ENCODE results near the gene LTO1.

LTO1 gene, protein sequence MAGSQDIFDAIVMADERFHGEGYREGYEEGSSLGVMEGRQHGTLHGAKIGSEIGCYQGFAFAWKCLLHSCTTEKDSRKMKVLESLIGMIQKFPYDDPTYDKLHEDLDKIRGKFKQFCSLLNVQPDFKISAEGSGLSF

DNA sequence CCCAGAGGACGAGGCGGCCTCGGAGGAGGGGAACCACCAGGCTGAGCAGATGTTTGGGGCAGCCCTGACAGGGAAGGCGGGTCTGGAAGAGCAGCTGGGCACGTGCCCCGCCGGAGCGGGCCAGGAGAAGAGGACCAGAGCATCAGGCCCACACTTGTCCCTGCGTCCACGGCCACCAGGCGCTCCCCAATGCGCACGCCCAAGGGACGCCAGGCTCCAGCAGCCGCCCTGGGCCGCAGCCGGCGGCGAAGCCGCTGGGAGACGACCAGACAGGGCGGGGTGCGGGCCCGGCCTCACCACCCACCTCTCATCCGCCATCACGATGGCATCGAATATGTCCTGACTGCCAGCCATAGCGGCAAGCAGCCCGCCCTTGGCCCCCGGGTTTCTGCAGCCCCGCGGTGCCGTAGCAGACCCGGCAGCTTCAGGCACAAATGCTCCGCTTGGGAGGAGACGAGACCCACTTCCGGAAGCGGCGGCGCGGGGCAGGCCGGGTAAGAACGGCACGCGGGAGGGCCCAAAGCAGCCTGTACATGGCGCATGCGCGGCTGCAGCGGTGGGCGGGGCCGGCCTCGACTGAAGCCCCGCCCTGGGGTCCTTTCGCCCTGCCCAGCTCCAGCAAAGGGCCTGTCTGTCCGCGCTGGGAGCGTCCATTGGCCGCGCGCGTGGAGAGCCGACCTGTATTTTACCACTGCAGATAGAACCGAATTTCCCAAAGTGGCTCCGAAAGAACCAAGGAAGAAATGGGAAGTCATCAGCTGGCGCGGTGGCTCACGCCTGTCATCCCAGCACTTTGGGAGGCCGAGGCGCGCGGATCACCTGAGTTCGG lies at the start of gene LTO1:
TSS of gene LTO1 (minus strand) at position 468 of the 829 bp plus-strand sequence. CDS start at position 354, 114 bp downstream.
- no peaks in the 10 kb centered on the region for H3K27me3 ChIP-seq (ENCODE audit: low read depth, low read length)
- peak within 1 kb of the TSS; percentile 96 to 100 for H3K4me3 ChIP-seq (ENCODE audit: low read depth in 1 of 2, low read length in 2 of 2)
- peaks cover 9 to 31% of the 10 kb centered on the region in 2 donors for H3K36me3 ChIP-seq (ENCODE audit: control insufficient read depth in 1 of 2, insufficient read depth in 2 of 2, low read length in 2 of 2)
- peaks cover 10 to 28% of the 10 kb centered on the region in 2 donors for H3K4me1 ChIP-seq (ENCODE audit: control insufficient read depth in 1 of 2, insufficient read depth in 2 of 2, low read length in 2 of 2)
- H3K9me3 ChIP-seq (ENCODE audit: control insufficient read depth in 1 of 2, low read length in 2 of 2), result no peaks in the 10 kb centered on the region
- H3K27ac ChIP-seq (ENCODE audit: low read length), result peak within 1 kb of the TSS; percentile 80

DNA sequence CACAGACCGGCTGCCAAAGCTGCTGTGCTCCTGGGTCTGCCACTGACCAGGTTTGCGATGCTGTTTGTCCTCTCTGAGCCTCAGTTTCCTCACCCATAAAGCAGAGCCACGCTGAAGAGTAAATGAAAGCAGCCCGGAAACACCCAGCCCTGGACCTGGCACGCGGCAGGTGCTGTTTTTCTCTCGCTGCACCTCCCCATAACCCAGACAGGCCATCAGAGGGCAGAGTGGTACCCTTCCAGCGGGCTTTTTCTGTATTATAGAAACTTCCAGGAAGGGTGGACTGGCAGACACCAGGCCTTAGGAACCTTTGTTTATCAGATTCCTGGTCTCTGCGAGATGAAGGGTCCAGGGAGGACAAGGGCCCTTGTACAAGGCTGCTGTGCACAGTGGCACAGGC lies 46.6 kb upstream of the LTO1 start:
- Histone ChIP-seq H3K4me1 (ENCODE audit: control insufficient read depth in 1 of 2, insufficient read depth in 2 of 2, low read length in 2 of 2) (no peaks in the 10 kb centered on the region), H3K9me3 (ENCODE audit: control insufficient read depth in 1 of 2, low read length in 2 of 2) (no peaks in the 10 kb centered on the region), H3K27ac (ENCODE audit: low read length) (no peak overlapping the region), H3K4me3 (ENCODE audit: low read depth in 1 of 2, low read length in 2 of 2) (no peak overlapping the region), H3K36me3 (ENCODE audit: control insufficient read depth in 1 of 2, insufficient read depth in 2 of 2, low read length in 2 of 2) (no peaks in the 10 kb centered on the region), H3K27me3 (ENCODE audit: low read depth, low read length) (peaks cover 20% of the 10 kb centered on the region)

DNA sequence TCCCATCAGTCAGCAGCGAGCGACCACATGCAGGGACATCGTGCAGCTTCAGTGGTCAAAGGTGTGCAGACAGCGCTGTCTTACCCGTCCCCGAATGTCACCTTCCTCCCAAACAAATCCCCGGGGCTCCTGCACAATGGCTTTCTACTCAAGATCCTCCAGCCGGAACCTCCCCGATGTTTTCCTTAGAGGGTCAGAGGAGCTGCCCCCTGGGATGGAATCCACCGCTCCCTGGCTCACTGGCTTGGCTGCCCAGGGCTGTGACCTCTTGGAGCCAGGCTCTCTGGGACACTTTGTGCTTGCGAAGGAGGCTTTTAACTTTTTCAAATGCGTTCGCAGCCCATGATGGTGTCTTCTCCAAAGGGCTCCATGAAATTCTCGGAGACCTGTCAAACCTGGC lies 46.0 kb upstream of the LTO1 start:
- Histone ChIP-seq H3K4me1 (ENCODE audit: control insufficient read depth in 1 of 2, insufficient read depth in 2 of 2, low read length in 2 of 2) (no peaks in the 10 kb centered on the region), H3K36me3 (ENCODE audit: control insufficient read depth in 1 of 2, insufficient read depth in 2 of 2, low read length in 2 of 2) (no peaks in the 10 kb centered on the region), H3K27me3 (ENCODE audit: low read depth, low read length) (peaks cover 20% of the 10 kb centered on the region), H3K27ac (ENCODE audit: low read length) (no peak overlapping the region), H3K9me3 (ENCODE audit: control insufficient read depth in 1 of 2, low read length in 2 of 2) (no peaks in the 10 kb centered on the region), H3K4me3 (ENCODE audit: low read depth in 1 of 2, low read length in 2 of 2) (no peak overlapping the region)

DNA sequence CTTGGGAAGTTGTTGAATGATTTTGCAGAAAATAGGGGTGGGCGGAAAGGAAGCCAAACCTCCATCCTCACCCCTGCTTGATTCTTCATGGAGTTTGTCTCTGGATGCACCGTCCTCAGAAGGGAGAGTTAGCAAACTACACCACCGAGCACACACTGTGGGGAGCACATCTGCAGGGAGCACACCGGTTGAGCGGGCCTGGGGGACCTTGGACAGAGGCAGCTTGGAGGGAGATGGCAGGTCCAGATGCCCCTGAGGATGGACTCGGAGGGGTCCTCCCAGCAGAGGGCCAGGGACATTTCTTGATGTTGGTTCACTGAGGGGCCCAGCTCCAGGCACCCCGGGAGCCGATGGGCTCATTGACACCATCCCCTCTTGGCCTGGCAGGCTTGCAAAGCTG lies 43.8 kb upstream of the LTO1 start:
- Histone ChIP-seq H3K4me3 (ENCODE audit: low read depth in 1 of 2, low read length in 2 of 2) (no peak overlapping the region), H3K27ac (ENCODE audit: low read length) (no peak overlapping the region), H3K4me1 (ENCODE audit: control insufficient read depth in 1 of 2, insufficient read depth in 2 of 2, low read length in 2 of 2) (no peaks in the 10 kb centered on the region), H3K9me3 (ENCODE audit: control insufficient read depth in 1 of 2, low read length in 2 of 2) (no peaks in the 10 kb centered on the region), H3K36me3 (ENCODE audit: control insufficient read depth in 1 of 2, insufficient read depth in 2 of 2, low read length in 2 of 2) (no peaks in the 10 kb centered on the region), H3K27me3 (ENCODE audit: low read depth, low read length) (peaks cover 20% of the 10 kb centered on the region)

DNA sequence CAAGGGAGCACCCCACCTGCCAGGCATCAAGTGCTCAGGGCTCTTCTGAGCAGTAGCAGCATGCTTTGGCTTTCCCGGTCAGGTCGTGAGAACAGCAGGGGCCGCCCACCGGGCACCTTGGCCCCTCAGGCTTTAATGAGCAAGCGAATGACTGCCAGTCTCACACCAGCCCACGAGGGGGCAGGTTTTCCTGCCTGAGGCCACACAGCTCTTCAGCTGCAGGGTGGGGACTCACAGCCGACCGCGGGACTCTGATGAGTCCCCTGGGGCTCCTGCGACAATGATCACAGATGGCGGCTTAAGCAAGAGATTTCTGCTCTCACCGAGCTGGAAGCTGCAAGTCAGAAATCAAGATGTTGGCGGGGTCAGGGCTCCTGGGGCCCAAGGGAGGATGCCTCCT lies 43.0 kb upstream of the LTO1 start:
- no peak overlapping the region for H3K4me3 ChIP-seq (ENCODE audit: low read depth in 1 of 2, low read length in 2 of 2)
- H3K27ac ChIP-seq (ENCODE audit: low read length), result no peak overlapping the region
- H3K4me1 ChIP-seq (ENCODE audit: control insufficient read depth in 1 of 2, insufficient read depth in 2 of 2, low read length in 2 of 2), result no peaks in the 10 kb centered on the region
- H3K9me3 ChIP-seq (ENCODE audit: control insufficient read depth in 1 of 2, low read length in 2 of 2), result no peaks in the 10 kb centered on the region
- peaks cover 20% of the 10 kb centered on the region for H3K27me3 ChIP-seq (ENCODE audit: low read depth, low read length)
- H3K36me3 ChIP-seq (ENCODE audit: control insufficient read depth in 1 of 2, insufficient read depth in 2 of 2, low read length in 2 of 2), result no peaks in the 10 kb centered on the region

DNA sequence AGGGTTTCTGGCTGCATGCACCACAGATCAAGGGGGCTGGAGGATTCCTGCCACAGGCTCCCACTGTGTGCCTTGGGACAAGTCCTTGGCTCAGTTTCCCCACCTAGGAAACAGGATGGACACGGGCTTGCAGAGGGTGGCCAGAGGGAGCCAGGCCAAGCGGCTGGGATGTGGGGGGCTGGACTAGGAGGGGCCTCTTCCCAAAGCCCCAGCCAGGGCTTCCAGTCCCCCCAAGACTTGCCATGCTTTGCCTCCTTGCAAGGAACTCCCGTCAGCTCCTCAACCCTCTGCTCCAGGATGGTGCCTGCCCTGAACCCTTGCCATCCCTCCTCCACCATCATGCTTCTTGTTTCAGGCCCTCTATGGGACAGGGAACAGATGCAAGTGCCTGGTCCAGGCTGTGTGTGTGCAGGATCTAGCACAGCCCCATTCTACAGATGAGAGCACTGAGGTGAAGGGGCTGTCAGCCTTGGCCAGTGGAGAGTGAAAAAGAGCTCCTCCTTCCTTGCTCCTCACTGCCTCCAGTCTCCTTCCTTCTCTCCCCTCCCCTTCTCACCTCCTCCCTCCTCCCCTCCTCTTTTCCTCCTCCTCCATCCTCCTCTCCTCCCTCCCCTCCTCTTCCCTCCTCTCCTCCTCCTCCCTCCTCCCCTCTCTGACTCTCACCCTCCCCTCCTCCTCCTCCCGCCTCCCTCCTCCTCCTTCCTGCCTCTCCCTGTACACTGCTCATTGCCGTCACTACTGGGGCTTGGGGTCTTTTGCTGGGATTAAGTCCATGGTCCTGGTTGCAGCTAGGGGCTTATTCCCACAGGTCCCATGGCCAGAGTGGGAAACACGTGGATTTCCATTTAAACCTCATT lies 42.0 kb upstream of the LTO1 start:
- Histone ChIP-seq H3K4me3 (ENCODE audit: low read depth in 1 of 2, low read length in 2 of 2) (no peak overlapping the region), H3K9me3 (ENCODE audit: control insufficient read depth in 1 of 2, low read length in 2 of 2) (no peaks in the 10 kb centered on the region), H3K4me1 (ENCODE audit: control insufficient read depth in 1 of 2, insufficient read depth in 2 of 2, low read length in 2 of 2) (no peaks in the 10 kb centered on the region), H3K36me3 (ENCODE audit: control insufficient read depth in 1 of 2, insufficient read depth in 2 of 2, low read length in 2 of 2) (no peaks in the 10 kb centered on the region), H3K27ac (ENCODE audit: low read length) (no peak overlapping the region), H3K27me3 (ENCODE audit: low read depth, low read length) (peaks cover 15% of the 10 kb centered on the region)

DNA sequence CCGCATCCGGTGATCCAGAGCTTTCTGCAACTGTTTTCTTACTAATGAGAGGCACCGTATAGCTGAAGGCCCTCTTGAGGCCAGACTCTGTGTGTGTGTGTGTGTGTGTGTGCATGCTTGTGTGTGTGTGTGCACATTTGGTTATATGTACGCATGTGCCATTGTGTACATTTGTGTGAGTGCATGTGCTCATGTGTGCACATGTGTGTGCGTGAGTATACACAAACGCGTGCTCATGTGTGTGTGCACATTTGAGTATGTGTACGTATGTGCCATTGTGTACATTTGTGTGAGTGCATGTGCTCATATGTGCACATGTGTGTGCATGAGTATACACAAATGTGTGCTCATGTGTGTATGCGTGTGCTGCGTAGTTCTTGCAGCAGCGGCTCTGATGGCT lies 40.9 kb upstream of the LTO1 start:
- Histone ChIP-seq H3K4me3 (ENCODE audit: low read depth in 1 of 2, low read length in 2 of 2) (no peak overlapping the region), H3K27ac (ENCODE audit: low read length) (no peak overlapping the region), H3K9me3 (ENCODE audit: control insufficient read depth in 1 of 2, low read length in 2 of 2) (no peaks in the 10 kb centered on the region), H3K27me3 (ENCODE audit: low read depth, low read length) (peaks cover 9% of the 10 kb centered on the region), H3K4me1 (ENCODE audit: control insufficient read depth in 1 of 2, insufficient read depth in 2 of 2, low read length in 2 of 2) (no peaks in the 10 kb centered on the region), H3K36me3 (ENCODE audit: control insufficient read depth in 1 of 2, insufficient read depth in 2 of 2, low read length in 2 of 2) (no peaks in the 10 kb centered on the region)

DNA sequence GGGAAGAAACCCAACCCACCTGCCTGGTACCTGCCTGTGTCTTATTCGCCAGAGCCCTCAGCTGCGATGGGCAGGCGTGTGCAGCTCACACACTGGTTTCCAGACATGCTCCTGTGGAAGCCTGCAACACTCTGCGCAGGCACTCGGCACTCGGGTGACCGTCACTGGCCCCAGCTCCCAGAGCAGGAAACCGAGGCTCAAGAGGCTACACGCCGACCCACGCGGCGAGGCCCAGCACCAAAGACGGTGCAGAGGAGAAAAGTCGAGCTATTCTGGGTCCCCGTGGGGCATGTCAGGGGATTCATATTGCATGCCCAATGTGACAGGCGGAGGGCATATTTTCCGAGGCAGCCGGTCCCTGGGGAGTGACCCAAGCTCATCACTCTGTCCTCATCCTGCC lies 40.3 kb upstream of the LTO1 start:
- no peak overlapping the region for H3K4me3 ChIP-seq (ENCODE audit: low read depth in 1 of 2, low read length in 2 of 2)
- H3K4me1 ChIP-seq (ENCODE audit: control insufficient read depth in 1 of 2, insufficient read depth in 2 of 2, low read length in 2 of 2), result no peaks in the 10 kb centered on the region
- no peaks in the 10 kb centered on the region for H3K36me3 ChIP-seq (ENCODE audit: control insufficient read depth in 1 of 2, insufficient read depth in 2 of 2, low read length in 2 of 2)
- H3K9me3 ChIP-seq (ENCODE audit: control insufficient read depth in 1 of 2, low read length in 2 of 2), result no peaks in the 10 kb centered on the region
- H3K27ac ChIP-seq (ENCODE audit: low read length), result no peak overlapping the region
- H3K27me3 ChIP-seq (ENCODE audit: low read depth, low read length), result peaks cover 9% of the 10 kb centered on the region

DNA sequence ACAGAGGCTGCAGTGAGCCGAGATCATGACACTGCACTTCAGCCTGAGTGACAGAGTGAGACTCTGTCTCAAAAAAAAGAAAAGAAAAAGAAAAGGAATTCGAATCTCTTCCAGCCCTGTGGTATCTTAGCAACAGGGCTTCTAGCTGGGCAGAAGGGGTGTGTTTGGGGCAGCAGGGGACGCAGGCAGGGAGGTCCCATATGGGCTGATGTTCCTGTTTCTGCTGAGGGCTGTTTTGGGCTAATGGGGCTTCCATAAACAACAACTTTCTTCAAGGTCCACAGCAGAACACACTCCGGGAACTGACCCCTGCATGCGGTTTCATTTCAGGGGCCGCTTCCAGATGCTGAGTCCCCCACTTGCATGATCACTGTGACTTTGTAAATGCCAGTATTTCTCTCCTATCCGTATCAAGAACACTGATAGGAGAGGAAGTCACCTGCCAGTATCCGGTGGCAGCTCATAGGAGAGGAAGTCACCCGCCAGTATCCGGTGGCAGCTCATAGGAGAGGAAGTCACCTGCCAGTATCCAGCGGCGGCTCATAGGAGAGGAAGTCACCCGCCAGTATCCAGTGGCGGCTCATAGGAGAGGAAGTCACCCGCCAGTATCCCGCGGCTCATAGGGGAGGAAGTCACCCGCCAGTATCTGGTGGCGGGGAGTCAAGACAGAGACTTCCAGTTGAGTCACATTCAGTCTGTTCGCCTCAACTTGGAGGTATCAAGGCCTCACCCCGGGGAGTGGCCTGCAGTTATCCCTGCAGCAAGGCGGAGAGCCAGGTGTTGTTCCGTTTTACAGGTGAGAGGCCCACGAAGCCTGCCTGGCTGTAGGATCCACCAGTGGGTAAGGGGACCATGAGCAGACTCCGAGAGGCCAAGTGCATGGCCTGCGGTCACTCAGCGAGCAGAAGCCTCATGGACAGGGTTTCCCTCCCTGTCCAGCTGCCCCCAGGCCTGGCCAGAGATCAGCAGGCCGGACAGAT lies 37.0 kb upstream of the LTO1 start:
- H3K9me3 ChIP-seq (ENCODE audit: control insufficient read depth in 1 of 2, low read length in 2 of 2), result no peaks in the 10 kb centered on the region
- no peak overlapping the region for H3K27ac ChIP-seq (ENCODE audit: low read length)
- no peaks in the 10 kb centered on the region for H3K4me1 ChIP-seq (ENCODE audit: control insufficient read depth in 1 of 2, insufficient read depth in 2 of 2, low read length in 2 of 2)
- no peaks in the 10 kb centered on the region for H3K36me3 ChIP-seq (ENCODE audit: control insufficient read depth in 1 of 2, insufficient read depth in 2 of 2, low read length in 2 of 2)
- no peak overlapping the region for H3K4me3 ChIP-seq (ENCODE audit: low read depth in 1 of 2, low read length in 2 of 2)
- H3K27me3 ChIP-seq (ENCODE audit: low read depth, low read length), result no peaks in the 10 kb centered on the region

DNA sequence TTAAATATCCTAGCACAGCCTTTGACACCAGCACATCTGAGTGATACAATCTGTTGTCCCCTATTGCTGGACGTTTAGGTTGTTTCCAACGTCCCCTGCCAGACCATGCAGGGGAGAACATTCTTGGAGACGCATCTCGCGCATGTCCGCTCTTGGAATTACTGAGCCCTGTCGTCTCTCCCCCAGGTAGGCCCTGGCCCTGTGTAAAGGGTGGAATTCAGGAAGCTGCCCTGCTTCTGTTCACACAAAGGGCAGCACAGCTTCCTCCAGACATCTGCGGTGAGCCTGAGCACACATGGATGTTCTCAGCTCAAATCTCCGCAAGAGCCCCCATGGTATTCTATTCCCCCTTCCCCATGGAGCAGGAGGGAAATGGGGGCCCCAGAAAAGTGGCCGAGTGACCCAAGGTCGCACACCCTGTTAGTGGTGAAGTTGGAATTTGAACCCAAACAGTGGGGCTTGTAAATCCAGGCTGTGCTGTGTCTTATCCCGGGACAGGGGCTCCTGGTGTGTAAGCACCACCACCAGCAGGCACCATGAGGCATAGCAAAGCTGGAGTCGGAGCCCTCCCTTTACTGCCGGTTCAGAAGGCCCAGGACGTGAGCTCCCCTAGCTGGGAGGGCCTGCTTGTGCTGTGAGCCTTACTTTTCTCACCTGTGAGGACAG lies 33.7 kb upstream of the LTO1 start:
- Histone ChIP-seq H3K4me1 (ENCODE audit: control insufficient read depth in 1 of 2, insufficient read depth in 2 of 2, low read length in 2 of 2) (peaks cover 0 to 8% of the 10 kb centered on the region in 2 donors), H3K4me3 (ENCODE audit: low read depth in 1 of 2, low read length in 2 of 2) (no peak overlapping the region), H3K36me3 (ENCODE audit: control insufficient read depth in 1 of 2, insufficient read depth in 2 of 2, low read length in 2 of 2) (no peaks in the 10 kb centered on the region), H3K27ac (ENCODE audit: low read length) (no peak overlapping the region), H3K27me3 (ENCODE audit: low read depth, low read length) (peaks cover 19% of the 10 kb centered on the region), H3K9me3 (ENCODE audit: control insufficient read depth in 1 of 2, low read length in 2 of 2) (no peaks in the 10 kb centered on the region)

All from muscle layer of duodenum (tissue), 2 donors.